Heart right ventricle (tissue), 16 donors: ENCODE data around the gene ZNF319. TPM values are rescaled to one million over a fixed set of nuclear protein-coding genes. Genes with fewer than 3 reads are reported as not detected.

Experiments used
- ATAC-seq, 8 donors: fragments of 200-7000 bp; cut with Tn5 transposase; one replicate each; pipeline ENCODE4 v1.9.1; 2020; ENCODE audit warnings: mild to moderate bottlenecking in 8 of 8, moderate library complexity in 8 of 8, moderate number of reproducible peaks in 1 of 8
- DNase-seq, 2 donors: peaks; one replicate each; pipeline ENCODE4 v3.0.0-alpha.2; 2020
- H3K27ac ChIP-seq, 10 donors: fragments of 200-600 bp; sonication (generic) in 2 of 10; one replicate each; pipeline versions ENCODE4 v1.5.0 to v1.8.0; 2020 to 2022; ENCODE audit warnings: mild to moderate bottlenecking in 3 of 10
- H3K27me3 ChIP-seq, 7 donors: fragments of 200-600 bp; one replicate each; pipeline ENCODE4 v1.8.0; 2021 to 2022; ENCODE audit warnings: mild to moderate bottlenecking in 2 of 7
- H3K36me3 ChIP-seq, 9 donors: fragments of 200-600 bp; sonication (generic) in 1 of 9; one replicate each; pipeline versions ENCODE4 v1.5.0 to v1.8.0; 2020 to 2022; ENCODE audit warnings: mild to moderate bottlenecking in 2 of 9
- H3K4me1 ChIP-seq, 9 donors: fragments of 200-600 bp; sonication (generic) in 1 of 9; one replicate each; pipeline versions ENCODE4 v1.5.0 to v1.8.0; 2020 to 2022; ENCODE audit warnings: mild to moderate bottlenecking in 4 of 9
- H3K4me3 ChIP-seq, 10 donors: fragments of 200-600 bp; sonication (generic) in 2 of 10; one replicate each; pipeline versions ENCODE4 v1.5.0 to v1.8.0; 2020 to 2022; ENCODE audit warnings: mild to moderate bottlenecking in 7 of 10, moderate library complexity in 2 of 10
- H3K9me3 ChIP-seq, 11 donors: fragments of 200-600 bp in 10 of 11; sonication (generic) in 2 of 11; one replicate each; pipeline versions ENCODE4 v1.5.0 to v1.8.0; 2013 to 2022; ENCODE audit warnings: mild to moderate bottlenecking in 2 of 11, control low read depth in 1 of 11, moderate library complexity in 1 of 11
- WGBS, 2 donors: extraction: QIAGEN DNeasy Blood & Tissue Kit; methylation state at CpG; one replicate each; pipeline ENCODE4 v1.1.7; 2013; ENCODE audit warnings: inconsistent platforms in 1 of 2; 5-methylcytosine and 5-hydroxymethylcytosine counted together
- intact Hi-C, 10 donors: fragments of 100-400 bp; cut with DNase I; formaldehyde crosslinking; loops; one replicate each; pipeline versions ENCODE4 v1.11.1 to v1.14.2; 2022
- polyA plus RNA-seq, 2 donors: library from polyadenylated mRNA; stranded (reverse); fragments of 200-250 nt; gene quantifications; one replicate each; pipeline ENCODE4 v1.2.3, GENCODE V29; 2013
- total RNA-seq, 10 donors: library from RNA; stranded (reverse); fragmentation: NEBNext Ultra II Directional in 3 of 10; extraction: Animal tissue kit (Norgen Biotek cat#: 25700) in 3 of 10; gene quantifications; one replicate each; pipeline versions ENCODE4 v1.2.1 to v1.2.4, GENCODE V29; 2021 to 2023
- TF ChIP-seq, protein P1 (sequence below), 9 donors: fragments of 200-600 bp; sonication (generic) in 2 of 9; IDR thresholded peaks; one replicate each; pipeline versions ENCODE4 v1.5.0 to v1.8.0; 2021 to 2022; ENCODE audit warnings: antibody characterized with exemption in 9 of 9, mild to moderate bottlenecking in 5 of 9, moderate library complexity in 1 of 9
- donor health status: Arrhythmogenic right ventricular cardiomyopathy.
- donor health status: ischemic (EF 13 %, LVEDD 7.1; RV severe dilation, severe dysfunction).
- donor health status: healthy with polysubstance abuse.
- donor health status: DM: no; HTN: yes; CAD: no.
- donor health status: DM: no; HTN: no; CAD: no.
- donor health status: ischemic (EF 25% LVEDD 6.9; RV normal size, moderate dysfunction).
- donor health status: ischemic (EF 25% LVEDD 5.7; RV mildly dilated, moderate dysfunction).
- donor health status: healthy.
- donor health status: DM: yes; HTN: yes; CAD: no.
- donor health status: Ischemic cardiomyopathy.
- donor health status: ischemic (EF 35%, LVEDD 5.7; RV mildly dilated, moderate dysfunction).
- donor health status: nonischemic (EF 11% LVEDD 7.7; RV severe dilation, severe dysfunction).
- donor health status: DM: yes; HTN: yes; CAD: no.
- donor health status: PGD.
- donor health status: ischemic (EF 29% LVEDD 5.4; RV normal size, mild dysfunction).
- donor health status: nonischemic (EF 23%, LVEDD 6.1; RV moderate dilation, normal function).

ZNF319 gene
- total and polyA plus RNA-seq, 12 donors: 3.5 to 11.3 (median 7.5) TPM

DNA sequence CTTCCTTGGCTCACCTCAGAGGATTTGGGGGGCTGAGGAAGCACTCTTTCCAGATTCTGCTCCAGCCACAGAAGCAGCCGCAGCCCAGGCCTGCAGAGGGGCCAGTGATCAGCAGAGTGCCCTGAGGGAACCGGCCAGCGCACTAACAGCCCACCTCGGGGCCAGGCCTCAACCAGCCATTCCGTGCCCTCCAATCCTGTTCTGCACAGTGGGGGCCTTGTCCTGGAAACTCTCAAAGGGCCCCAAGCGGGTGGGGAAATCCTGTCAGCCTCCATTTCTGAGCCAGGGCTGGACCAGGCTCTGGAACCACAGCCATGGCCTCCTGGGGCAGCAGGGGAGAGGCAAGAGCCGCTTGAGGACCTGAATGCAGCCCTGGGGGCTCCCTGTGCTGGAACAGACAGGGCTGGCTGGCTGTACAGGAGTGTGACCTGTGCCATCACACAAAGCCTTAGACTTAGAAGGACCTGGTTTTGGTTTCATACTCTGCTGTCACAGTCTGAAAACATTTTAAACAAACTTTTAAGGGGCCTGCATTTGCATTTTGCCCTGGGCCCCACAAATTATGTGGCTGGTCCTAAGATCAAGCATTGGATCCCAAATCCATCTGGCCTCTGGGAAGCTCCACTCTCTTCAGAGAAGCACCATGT is 39.5 kb downstream of the ZNF319 start:
- DNase-seq (no peak), ATAC-seq (no peak)
- Histone ChIP-seq H3K9me3 (no peaks in the 10 kb centered on the region), H3K27me3 (no peaks in the 10 kb centered on the region), H3K27ac (no peak overlapping the region), H3K36me3 (no peaks in the 10 kb centered on the region), H3K4me1 (no peaks in the 10 kb centered on the region), H3K4me3 (no peak overlapping the region)
- 83 to 86% methylated on average over 7 of the region's 7 CpGs for WGBS, 2 donors
- TF ChIP-seq, protein P1, sequence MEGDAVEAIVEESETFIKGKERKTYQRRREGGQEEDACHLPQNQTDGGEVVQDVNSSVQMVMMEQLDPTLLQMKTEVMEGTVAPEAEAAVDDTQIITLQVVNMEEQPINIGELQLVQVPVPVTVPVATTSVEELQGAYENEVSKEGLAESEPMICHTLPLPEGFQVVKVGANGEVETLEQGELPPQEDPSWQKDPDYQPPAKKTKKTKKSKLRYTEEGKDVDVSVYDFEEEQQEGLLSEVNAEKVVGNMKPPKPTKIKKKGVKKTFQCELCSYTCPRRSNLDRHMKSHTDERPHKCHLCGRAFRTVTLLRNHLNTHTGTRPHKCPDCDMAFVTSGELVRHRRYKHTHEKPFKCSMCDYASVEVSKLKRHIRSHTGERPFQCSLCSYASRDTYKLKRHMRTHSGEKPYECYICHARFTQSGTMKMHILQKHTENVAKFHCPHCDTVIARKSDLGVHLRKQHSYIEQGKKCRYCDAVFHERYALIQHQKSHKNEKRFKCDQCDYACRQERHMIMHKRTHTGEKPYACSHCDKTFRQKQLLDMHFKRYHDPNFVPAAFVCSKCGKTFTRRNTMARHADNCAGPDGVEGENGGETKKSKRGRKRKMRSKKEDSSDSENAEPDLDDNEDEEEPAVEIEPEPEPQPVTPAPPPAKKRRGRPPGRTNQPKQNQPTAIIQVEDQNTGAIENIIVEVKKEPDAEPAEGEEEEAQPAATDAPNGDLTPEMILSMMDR (IDR thresholded peaks at IDR 0.05): no peak
- intact Hi-C loops: no loop called here

DNA sequence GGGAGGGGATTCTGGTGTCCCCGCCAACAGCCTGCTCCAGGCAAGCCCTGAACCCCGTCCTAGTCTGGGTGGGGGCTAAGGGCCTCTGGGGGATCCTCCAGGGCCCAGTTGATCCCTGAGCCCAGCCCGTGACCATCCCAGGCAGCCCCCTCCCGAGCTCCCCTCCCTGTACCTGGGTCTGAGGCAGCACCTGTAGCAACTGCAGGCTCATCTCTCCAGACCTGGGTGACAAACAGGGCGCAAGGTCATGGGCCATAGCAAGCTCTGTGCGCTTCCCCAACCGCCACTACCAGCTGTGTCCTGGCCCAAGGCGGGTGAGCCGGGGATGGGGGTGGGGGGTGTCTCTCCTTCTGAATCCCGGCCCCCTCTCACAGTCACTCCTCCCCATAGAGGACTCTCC is 40.2 kb downstream of the ZNF319 start:
- no peak overlapping the region for H3K27ac ChIP-seq
- intact Hi-C loops: no loop called here
- H3K27me3 ChIP-seq: no peaks in the 10 kb centered on the region
- no peak for DNase-seq
- no peak overlapping the region for H3K4me3 ChIP-seq
- ATAC-seq: no peak
- no peaks in the 10 kb centered on the region for H3K9me3 ChIP-seq
- TF ChIP-seq, protein P1 (IDR thresholded peaks at IDR 0.05): no peak
- no peaks in the 10 kb centered on the region for H3K36me3 ChIP-seq
- H3K4me1 ChIP-seq: no peaks in the 10 kb centered on the region
- WGBS, 2 donors: 86 to 93% methylated on average over 10 of the region's 10 CpGs

DNA sequence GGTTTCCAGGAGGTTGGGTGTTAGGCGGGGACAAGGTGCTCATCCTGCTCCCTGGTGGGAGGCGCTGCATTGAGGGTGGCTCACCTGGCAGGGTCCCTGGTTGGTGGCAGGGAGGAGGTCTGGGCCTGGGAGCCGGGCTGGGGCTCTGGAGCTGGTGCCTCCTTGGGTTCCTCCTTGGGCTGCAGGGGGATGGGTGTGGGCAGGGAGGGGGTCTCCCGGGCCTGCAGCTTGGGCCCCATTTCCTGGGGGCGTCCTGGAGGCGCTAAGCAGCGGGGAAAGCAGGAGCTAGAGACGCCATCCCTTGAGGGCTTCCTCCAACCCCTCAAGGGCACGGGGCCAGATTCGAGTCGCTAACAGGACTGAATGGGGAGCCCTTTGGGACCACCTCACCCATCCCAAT is 40.7 kb downstream of the ZNF319 start:
- Histone ChIP-seq H3K9me3 (no peaks in the 10 kb centered on the region), H3K27ac (no peak overlapping the region), H3K4me1 (no peaks in the 10 kb centered on the region), H3K27me3 (no peaks in the 10 kb centered on the region), H3K36me3 (no peaks in the 10 kb centered on the region), H3K4me3 (no peak overlapping the region)
- WGBS, 2 donors: 77 to 80% methylated on average over 11 of the region's 11 CpGs
- ATAC-seq (no peak), DNase-seq (no peak)
- TF ChIP-seq, protein P1 (IDR thresholded peaks at IDR 0.05): no peak
- intact Hi-C loops: no loop called here

DNA sequence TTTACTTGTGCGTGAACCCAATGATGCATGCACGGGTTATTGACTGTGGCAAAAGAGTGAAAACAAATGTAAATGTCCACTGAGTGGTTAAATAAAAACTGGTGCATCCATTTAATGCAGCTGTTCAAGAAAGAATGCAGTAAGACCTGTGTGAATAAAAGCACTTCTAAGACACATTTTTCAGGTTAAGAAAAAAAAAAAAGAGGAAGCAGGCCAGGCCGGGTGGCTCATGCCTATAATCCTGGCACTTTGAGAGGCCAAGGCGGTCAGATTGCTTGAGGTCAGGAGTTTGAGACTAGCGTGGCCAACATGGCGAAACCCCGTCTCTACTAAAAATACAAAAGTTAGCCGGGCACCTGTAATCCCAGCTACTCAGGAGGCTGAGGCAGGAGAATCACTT is 41.4 kb downstream of the ZNF319 start:
- no peaks in the 10 kb centered on the region for H3K36me3 ChIP-seq
- no peaks in the 10 kb centered on the region for H3K9me3 ChIP-seq
- no peak overlapping the region for H3K27ac ChIP-seq
- no peak for DNase-seq
- TF ChIP-seq, protein P1 (IDR thresholded peaks at IDR 0.05): no peak
- H3K4me3 ChIP-seq: no peak overlapping the region
- H3K4me1 ChIP-seq: no peaks in the 10 kb centered on the region
- intact Hi-C loops: no loop called here
- no peaks in the 10 kb centered on the region for H3K27me3 ChIP-seq
- no peak for ATAC-seq
- 85 to 90% methylated on average over 8 of the region's 8 CpGs for WGBS, 2 donors
